K562 (cell line): ENCODE measurements around the gene NMNAT2. TPM values are rescaled to one million over a fixed set of nuclear protein-coding genes. Genes with fewer than 3 reads are reported as not detected.

Experiments used
- ATAC-seq: fragments of 200-7000 bp; cut with Tn5 transposase; 3 replicates; pipeline ENCODE4 v1.9.1; 2020; ENCODE audit warnings: moderate library complexity
- BruUV-seq: library from RNA; stranded (reverse); fragments of 400-500 nt; replicated peaks from 2 replicates; lab custom pipeline; 2021; lab: Mats Ljungman, UMichigan
- CTCF ChIA-PET: fragments of 300-600 bp; formaldehyde crosslinking; extraction: SDS; loops from one replicate; lab custom pipeline; 2021; ENCODE audit warnings: low intra/inter-chr PET ratio; lab: Yijun Ruan, JAX
- POLR2A ChIA-PET: fragments of 300-600, 350-650 bp; sonication (Branson Sonifier 250); formaldehyde crosslinking; extraction: SDS; loops from one replicate; lab custom pipeline; 2021; ENCODE audit warnings: antibody characterized with exemption, inconsistent platforms; lab: Yijun Ruan, JAX
- DNase-seq, 4 experiments: peaks; one replicate each; pipeline versions ENCODE4 v3.0.0 to v3.0.0-alpha.2; 2011 to 2018; ENCODE audit warnings: low spot score in 3 of 4, mixed read lengths in 3 of 4; ENCODE audit errors: extremely low read depth in 1 of 4
- FAIRE-seq: peaks from 2 replicates; lab custom pipeline; 2011; peaks lifted over from hg19 to GRCh38; lab: Jason Lieb, UNC
- H2AFZ ChIP-seq: 2 replicates; pipeline ENCODE4 v1.6.0; 2011; ENCODE audit warnings: low read depth, low read length, control low read depth, inconsistent platforms
- H3K27ac ChIP-seq: fragments of 200-600 bp; 3 replicates; pipeline ENCODE4 v1.8.0; 2011; ENCODE audit warnings: low read depth, mild to moderate bottlenecking, control low read depth, inconsistent platforms, low read length, moderate library complexity, mixed read lengths; ENCODE audit errors: extremely low read depth
- H3K27me3 ChIP-seq, 2 experiments: fragments of 300-600 bp in 1 of 2; 2 replicates in 1 of 2; 3 replicates in 1 of 2; pipeline versions ENCODE4 v1.6.0 to v1.8.0; 2011; ENCODE audit warnings: inconsistent platforms in 2 of 2, low read length in 2 of 2, mild to moderate bottlenecking in 1 of 2, mixed read lengths in 1 of 2, moderate library complexity in 1 of 2; ENCODE audit not compliant: control insufficient read depth in 2 of 2, insufficient read depth in 2 of 2
- H3K36me3 ChIP-seq: fragments of 300-600 bp; 3 replicates; pipeline ENCODE4 v1.8.0; 2011; ENCODE audit warnings: mild to moderate bottlenecking, low read length, inconsistent platforms; ENCODE audit not compliant: control insufficient read depth, insufficient read depth
- H3K4me1 ChIP-seq, 2 experiments: fragments of 200-600 bp in 1 of 2; replicated peaks in 1 of 2; 2 replicates in 1 of 2; 3 replicates in 1 of 2; pipeline versions ENCODE4 v1.5.1 to v1.8.0; 2011; ENCODE audit warnings: inconsistent platforms in 2 of 2, low read length in 2 of 2, mild to moderate bottlenecking in 1 of 2, mixed read lengths in 1 of 2, moderate library complexity in 1 of 2; ENCODE audit not compliant: control insufficient read depth in 2 of 2, insufficient read depth in 2 of 2
- H3K4me2 ChIP-seq: 2 replicates; pipeline ENCODE4 v1.6.1; 2011; ENCODE audit warnings: low read length, control low read depth, inconsistent platforms, mixed read lengths; ENCODE audit not compliant: insufficient read depth
- H3K4me3 ChIP-seq: fragments of 200-600 bp; sonication (generic), shearing (Covaris generic); 2 replicates; pipeline ENCODE4 v1.5.1; 2016; ENCODE audit warnings: control low read depth, inconsistent platforms
- H3K79me2 ChIP-seq: fragments of 200-600 bp; 3 replicates; pipeline ENCODE4 v1.8.0; 2011; ENCODE audit warnings: low read length, inconsistent platforms; ENCODE audit not compliant: control insufficient read depth, insufficient read depth
- H3K9ac ChIP-seq, 2 experiments: 2 replicates each; pipeline versions ENCODE4 v1.6.0 to v1.6.1; 2011; ENCODE audit warnings: low read depth in 2 of 2, low read length in 2 of 2, control low read depth in 1 of 2, inconsistent platforms in 1 of 2, mild to moderate bottlenecking in 1 of 2, mixed read lengths in 1 of 2; ENCODE audit not compliant: insufficient read depth in 1 of 2
- H3K9me1 ChIP-seq: one replicate; pipeline ENCODE4 v1.6.0; 2011; ENCODE audit warnings: inconsistent platforms, mild to moderate bottlenecking, low read length, moderate library complexity; ENCODE audit not compliant: control insufficient read depth, insufficient read depth
- H3K9me3 ChIP-seq: replicated peaks from 2 replicates; pipeline ENCODE4 v1.5.1; 2011; ENCODE audit warnings: low read depth, low read length, inconsistent platforms; ENCODE audit not compliant: control insufficient read depth, insufficient read depth
- H4K20me1 ChIP-seq: replicated peaks from 2 replicates; pipeline ENCODE4 v1.6.1; 2011; ENCODE audit warnings: low read length, inconsistent platforms, mixed read lengths; ENCODE audit not compliant: control insufficient read depth, insufficient read depth
- BCLAF1 ChIP-seq, 2 experiments: fragments of 450-650 bp in 1 of 2; IDR thresholded peaks; 2 replicates each; pipeline ENCODE4 v1.6.1; 2011 to 2017; ENCODE audit warnings: low read depth in 2 of 2, antibody characterized with exemption in 1 of 2, borderline replicate concordance in 1 of 2, low read length in 1 of 2, mild to moderate bottlenecking in 1 of 2, mixed read lengths in 1 of 2; ENCODE audit not compliant: control insufficient read depth in 1 of 2
- MIER1 ChIP-seq: fragments of 450-650 bp; IDR thresholded peaks from 2 replicates; pipeline ENCODE4 v1.6.1; 2016; ENCODE audit warnings: antibody characterized with exemption, mild to moderate bottlenecking, low read depth
- NKRF ChIP-seq: fragments of 450-650 bp; IDR thresholded peaks from 2 replicates; pipeline ENCODE4 v1.6.1; 2016; ENCODE audit warnings: borderline replicate concordance
- RHOXF2B ChIP-seq: fragments of 250-450 bp; sonication (Bioruptor Pico); conservative IDR thresholded peaks from 2 replicates; pipeline ENCODE4 v1.5.1; 2021
- SMARCE1 ChIP-seq: fragments of 450-650 bp; IDR thresholded peaks from 2 replicates; pipeline ENCODE4 v1.7.1; 2016; ENCODE audit warnings: mild to moderate bottlenecking
- SPI1 ChIP-seq: IDR thresholded peaks from 2 replicates; pipeline ENCODE4 v1.6.1; 2011; ENCODE audit warnings: low read depth, low read length, control low read depth, borderline replicate concordance
- XRCC4 ChIP-seq: IDR thresholded peaks from one replicate; pipeline ENCODE4 v1.6.1; 2011; ENCODE audit not compliant: insufficient read depth, insufficient read length; ENCODE audit errors: extremely low read depth
- ZBTB34 ChIP-seq: fragments of 250-450 bp; sonication (Bioruptor Pico); IDR thresholded peaks from 2 replicates; pipeline ENCODE4 v1.8.0; 2021; ENCODE audit warnings: mild to moderate bottlenecking, moderate library complexity
- WGBS: fragments of 100-300 bp; shearing (Covaris generic); methylation state at CpG from one replicate; pipeline ENCODE4 v1.1.6; 2016; ENCODE audit warnings: low coverage, mixed read lengths; ENCODE audit not compliant: insufficient coverage; ENCODE audit errors: missing lambda C conversion rate; 5-methylcytosine and 5-hydroxymethylcytosine counted together
- in situ Hi-C: fragments of 300-500 bp; cut with MboI; formaldehyde crosslinking; loops from 4 replicates; pipeline ENCODE4 v1.15.0; 2018; ENCODE audit warnings: inconsistent platforms, mixed read lengths
- intact Hi-C: fragments of 100-400 bp; cut with micrococcal nuclease; formaldehyde crosslinking; loops from 2 replicates; pipeline ENCODE4 v1.14.2; 2022
- polyA plus RNA-seq, 8 experiments: library from polyadenylated mRNA; depleted of rRNA in 4 of 8; stranded (reverse) in 5 of 8; unstranded in 3 of 8; fragments of >200 nt; fragmentation: Nextera tagmentation in 2 of 8; fragmentation: Illumina TruSeq in 1 of 8; extraction: Ambion mirVana in 2 of 8; extraction: Trizol in 1 of 8; gene quantifications; 2 replicates each; pipeline versions ENCODE4 v1.2.1 to v1.2.3, GENCODE V29; 2011 to 2014; ENCODE audit warnings: inconsistent platforms in 1 of 8, missing spikeins in 1 of 8
- total RNA-seq, 7 experiments: library from RNA; depleted of rRNA in 6 of 7; stranded (reverse); fragments of >200 nt in 6 of 7; fragmentation: Illumina TruSeq in 2 of 7; extraction: Trizol in 2 of 7; gene quantifications; 2 replicates each; pipeline versions ENCODE4 v1.2.1 to v1.2.3, GENCODE V29; 2011 to 2021; ENCODE audit warnings: low replicate concordance in 1 of 7

The NMNAT2 gene
- total and polyA plus RNA-seq, 9 of the 15 experiments (the other 6 are each of a cell fraction or from before 2014, with no cell fraction given) = not detected

- TF ChIP-seq XRCC4 = no peak
These were observed 132.9 kb downstream of the NMNAT2 start (continued) for GRCh38 chr1:183285256-183285655.

- Histone ChIP-seq H3K9me3 (no peaks in the 10 kb centered on the region), H3K4me3 (no peak overlapping the region), H3K27me3 (peaks cover 17 to 55% of the 10 kb centered on the region in 2 experiments; a peak in 4 of 5 replicates), H3K36me3 (no peaks in the 10 kb centered on the region), H3K4me2 (no peak overlapping the region), H2AFZ (no peak overlapping the region), H3K9me1 (no peaks in the 10 kb centered on the region), H3K79me2 (no peaks in the 10 kb centered on the region), H3K4me1 (no peaks in the 10 kb centered on the region), H3K9ac (no peak overlapping the region), H4K20me1 (0 out of 2 replicates have a peak, but pooled peaks cover 10% of the 10 kb centered on the region), H3K27ac (no peak overlapping the region)
- 0% methylated on average over 5 of the region's 5 CpGs for WGBS
- BruUV-seq = no TSS peak
- no peak for ATAC-seq
- FAIRE-seq = no peak
- ChIA-PET POLR2A (no interaction called here), CTCF (no interaction called here)
- TF ChIP-seq NKRF (no peak), BCLAF1 (IDR thresholded peaks at IDR 0.05; ENCODE audit: borderline replicate concordance in 1 of 2, control insufficient read depth in 1 of 2, low read depth in 2 of 2, low read length in 1 of 2) (no peak), ZBTB34 (no peak), SPI1 (no peak), SMARCE1 (no peak), RHOXF2B (no peak), MIER1 (no peak)
- DNase-seq = no peak
- in situ Hi-C loops = loop anchor here (5.0 kb wide), 1 partner anchor 338 kb away; no protein-coding TSS in a partner anchor
- intact Hi-C loops = loop anchor here (5.0 to 10.0 kb wide), 2 partner anchors 188 to 631 kb away; partner anchors contain the start of gene SMG7
These were observed 134.1 kb downstream of the NMNAT2 start for GRCh38 chr1:183284086-183284485.
